BJ (cell line): ENCODE measurements around the gene DBN1. TPM values are rescaled to one million over a fixed set of nuclear protein-coding genes. Genes with fewer than 3 reads are reported as not detected.
A peak's percentile ranks its signal among the peaks of the same experiment; 100 is the strongest.

Experiments used
- CTCF ChIA-PET: fragments of 350-600 bp; formaldehyde crosslinking; extraction: SDS; loops from one replicate; lab custom pipeline; 2021; ENCODE audit warnings: antibody characterized with exemption, inconsistent platforms; lab: Yijun Ruan, JAX
- POLR2A ChIA-PET: fragments of 300-600 bp; sonication (Branson Sonifier 250); formaldehyde crosslinking; extraction: SDS; loops from one replicate; lab custom pipeline; 2021; ENCODE audit warnings: antibody characterized with exemption; lab: Charles Lee
- DNase-seq: peaks from one replicate; pipeline ENCODE4 v3.0.0-alpha.2; 2011; ENCODE audit warnings: low read depth
- H3K27me3 ChIP-seq: 2 replicates; pipeline ENCODE4 v1.6.0; 2011; ENCODE audit warnings: low read length; ENCODE audit not compliant: control insufficient read depth, insufficient read depth
- H3K36me3 ChIP-seq: 2 replicates; pipeline ENCODE4 v1.5.1; 2011; ENCODE audit warnings: low read length; ENCODE audit not compliant: control insufficient read depth, insufficient read depth
- H3K4me3 ChIP-seq: 2 replicates; pipeline ENCODE4 v1.5.1; 2011; ENCODE audit warnings: low read depth, mild to moderate bottlenecking, control low read depth, low read length
- CTCF ChIP-seq: IDR thresholded peaks from 2 replicates; pipeline ENCODE4 v1.5.1; 2011; ENCODE audit warnings: low read depth, mild to moderate bottlenecking, control low read depth, inconsistent platforms, low read length, moderate library complexity; ENCODE audit not compliant: insufficient read depth
- polyA plus RNA-seq: library from polyadenylated mRNA; depleted of rRNA; stranded (reverse); fragments of >200 nt; gene quantifications from 2 replicates; pipeline ENCODE4 v1.2.3, GENCODE V29; 2011

DBN1 gene
- polyA plus RNA-seq, 1 experiment: 176 TPM

GRCh38 chr5:177495243-177496060 lies 22.0 kb upstream of the DBN1 start:
- peak overlapping the region; percentile 86 for H3K4me3 ChIP-seq

GRCh38 chr5:177494346-177495195 lies 21.1 kb upstream of the DBN1 start:
- Histone ChIP-seq H3K27me3 (no peaks in the 10 kb centered on the region), H3K36me3 (peaks cover 50% of the 10 kb centered on the region), H3K4me3 (peak overlapping the region; percentile 86)
- ChIA-PET CTCF (interaction anchor here (0.8 to 8.2 kb wide), 9 partner anchors 9 to 91 kb away, joined by 3 to 85 read pairs (median 10); partner anchors contain the start of genes DBN1 and PRR7), POLR2A (interaction anchor here (0.5 to 1.9 kb wide), 7 partner anchors 8 to 51 kb away, joined by 3 to 8 read pairs (median 4); no protein-coding TSS in a partner anchor)
- TF ChIP-seq CTCF: peak; percentile 67
- peak; percentile 60 for DNase-seq

More at GRCh38 chr5:177495243-177496060, 22.0 kb upstream of the DBN1 start:
- ChIA-PET CTCF (interaction anchor here (0.6 to 8.2 kb wide), 12 partner anchors 9 to 129 kb away, joined by 3 to 85 read pairs (median 8); partner anchors contain the start of genes DBN1 and PRR7), POLR2A (interaction anchor here (0.5 to 1.9 kb wide), 8 partner anchors 9 to 50 kb away, joined by 3 to 9 read pairs (median 6); no protein-coding TSS in a partner anchor)
- TF ChIP-seq CTCF: no peak
- Histone ChIP-seq H3K36me3 (peaks cover 42% of the 10 kb centered on the region), H3K27me3 (no peaks in the 10 kb centered on the region)
- no peak for DNase-seq

- CTCF ChIA-PET: interaction anchor here (2.7 to 8.2 kb wide), 4 partner anchors 8 to 47 kb away, joined by 8 to 85 read pairs (median 52); partner anchors contain the start of gene PRR7
- H3K36me3 ChIP-seq: peaks cover 57% of the 10 kb centered on the region
- no peak for DNase-seq
- TF ChIP-seq CTCF: no peak
- POLR2A ChIA-PET: interaction anchor here (0.5 to 1.1 kb wide), 2 partner anchors 13 to 14 kb away, joined by 4 read pairs; no protein-coding TSS in a partner anchor
- no peak overlapping the region; the same call in 1 of the 2 replicates for H3K4me3 ChIP-seq
- H3K27me3 ChIP-seq: no peaks in the 10 kb centered on the region
Measured at GRCh38 chr5:177493795-177494345, 20.4 kb upstream of the DBN1 start.

GRCh38 chr5:177492841-177493240 lies 19.4 kb upstream of the DBN1 start:
- Histone ChIP-seq H3K27me3 (no peaks in the 10 kb centered on the region), H3K4me3 (no peak overlapping the region), H3K36me3 (peaks cover 66% of the 10 kb centered on the region)
- DNase-seq: no peak
- no peak for TF ChIP-seq CTCF
- ChIA-PET CTCF (interaction anchor here (0.8 to 8.2 kb wide), 8 partner anchors 7 to 89 kb away, joined by 3 to 85 read pairs (median 4); no protein-coding TSS in a partner anchor), POLR2A (interaction anchor here (1.0 kb wide), 1 partner anchor 11 kb away, joined by 4 read pairs; no protein-coding TSS in a partner anchor)
